ENCODE measurements around the gene TBX1.

The TBX1 gene

DNA sequence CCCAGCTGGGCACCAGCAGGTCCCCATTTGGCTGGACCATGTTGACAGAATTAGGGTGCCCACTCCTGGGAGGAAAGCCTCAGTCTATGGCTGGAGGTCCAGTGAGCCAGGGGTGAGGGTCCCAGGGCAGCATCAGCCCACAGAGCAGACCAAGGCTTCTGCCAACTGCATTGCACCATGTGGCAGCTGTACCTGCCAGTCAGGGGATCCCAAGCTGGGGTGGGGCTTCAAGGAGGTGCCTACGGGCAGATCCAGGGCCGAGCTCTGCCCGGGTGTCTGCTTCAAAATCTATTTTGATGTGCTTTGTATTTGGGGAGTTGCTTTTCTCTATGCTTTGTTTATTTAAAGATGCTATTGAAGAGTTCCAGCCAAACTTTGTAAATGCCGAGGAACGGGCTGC lies 26.8 kb upstream of the TBX1 start:
- TF ChIP-seq, protein P1, sequence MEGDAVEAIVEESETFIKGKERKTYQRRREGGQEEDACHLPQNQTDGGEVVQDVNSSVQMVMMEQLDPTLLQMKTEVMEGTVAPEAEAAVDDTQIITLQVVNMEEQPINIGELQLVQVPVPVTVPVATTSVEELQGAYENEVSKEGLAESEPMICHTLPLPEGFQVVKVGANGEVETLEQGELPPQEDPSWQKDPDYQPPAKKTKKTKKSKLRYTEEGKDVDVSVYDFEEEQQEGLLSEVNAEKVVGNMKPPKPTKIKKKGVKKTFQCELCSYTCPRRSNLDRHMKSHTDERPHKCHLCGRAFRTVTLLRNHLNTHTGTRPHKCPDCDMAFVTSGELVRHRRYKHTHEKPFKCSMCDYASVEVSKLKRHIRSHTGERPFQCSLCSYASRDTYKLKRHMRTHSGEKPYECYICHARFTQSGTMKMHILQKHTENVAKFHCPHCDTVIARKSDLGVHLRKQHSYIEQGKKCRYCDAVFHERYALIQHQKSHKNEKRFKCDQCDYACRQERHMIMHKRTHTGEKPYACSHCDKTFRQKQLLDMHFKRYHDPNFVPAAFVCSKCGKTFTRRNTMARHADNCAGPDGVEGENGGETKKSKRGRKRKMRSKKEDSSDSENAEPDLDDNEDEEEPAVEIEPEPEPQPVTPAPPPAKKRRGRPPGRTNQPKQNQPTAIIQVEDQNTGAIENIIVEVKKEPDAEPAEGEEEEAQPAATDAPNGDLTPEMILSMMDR (IDR thresholded peaks at IDR 0.05; ENCODE audit: extremely low read depth, insufficient read depth, missing control alignments): no peak
- in situ Hi-C loops (cut with MboI; ENCODE audit: low pct_unique_long_range_greater_than_20kb, low sequenced_read_pairs, unreplicated experiment): no loop called here
- DNase-seq (ENCODE audit: low spot score): no peak

DNA sequence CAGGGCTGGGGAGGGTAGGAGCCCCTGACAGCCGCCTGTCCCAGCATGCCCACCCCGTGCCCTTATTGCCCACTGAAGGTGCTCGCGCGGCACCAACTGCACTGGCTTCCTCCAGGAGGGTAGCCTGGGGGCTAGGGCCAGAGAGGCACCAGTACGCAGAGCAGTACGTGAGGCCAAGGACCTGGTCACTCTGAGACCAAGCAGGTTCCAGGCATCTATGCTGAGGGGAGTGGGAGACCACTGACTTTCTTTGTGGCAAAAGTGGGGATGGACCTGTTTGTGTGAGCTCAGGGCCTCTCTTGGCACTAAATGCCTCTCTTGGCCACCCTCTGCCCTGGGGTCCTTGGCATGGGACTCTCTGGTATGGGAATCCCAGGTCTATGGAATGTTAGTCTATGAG lies 26.4 kb upstream of the TBX1 start:
- TF ChIP-seq, protein P1 (IDR thresholded peaks at IDR 0.05; ENCODE audit: extremely low read depth, insufficient read depth, missing control alignments): no peak
- in situ Hi-C loops (cut with MboI; ENCODE audit: low pct_unique_long_range_greater_than_20kb, low sequenced_read_pairs, unreplicated experiment): no loop called here
- DNase-seq (ENCODE audit: low spot score): no peak

DNA sequence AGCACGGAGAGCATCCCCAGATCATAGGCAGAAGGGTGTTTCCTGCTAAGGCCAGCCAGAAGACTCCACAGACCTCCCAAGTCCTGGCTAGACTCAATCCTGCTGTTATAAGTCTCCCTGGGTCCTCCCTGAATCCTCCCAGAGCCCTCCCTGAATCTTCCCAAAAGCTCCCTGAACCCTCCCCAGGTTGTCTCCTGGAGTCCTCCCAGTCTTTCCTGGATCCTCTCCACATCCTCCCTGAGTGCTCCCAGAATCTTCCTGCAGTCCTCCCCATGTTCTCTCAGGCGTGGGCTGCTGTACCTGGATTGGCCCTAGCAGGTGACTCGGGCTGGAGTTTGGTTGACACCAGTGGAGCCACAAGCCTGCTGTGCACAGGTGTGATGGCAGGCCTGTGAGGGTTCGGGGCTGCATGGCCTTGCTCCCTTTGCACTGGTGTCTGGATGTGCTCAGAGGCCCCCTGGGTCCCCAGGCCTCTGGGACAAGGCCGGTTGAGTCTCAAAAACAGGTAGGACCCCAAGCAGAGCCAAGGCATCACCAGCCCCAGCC lies 25.7 kb upstream of the TBX1 start:
- DNase-seq (ENCODE audit: low spot score): no peak
- in situ Hi-C loops (cut with MboI; ENCODE audit: low pct_unique_long_range_greater_than_20kb, low sequenced_read_pairs, unreplicated experiment): no loop called here
- TF ChIP-seq, protein P1 (IDR thresholded peaks at IDR 0.05; ENCODE audit: extremely low read depth, insufficient read depth, missing control alignments): no peak

DNA sequence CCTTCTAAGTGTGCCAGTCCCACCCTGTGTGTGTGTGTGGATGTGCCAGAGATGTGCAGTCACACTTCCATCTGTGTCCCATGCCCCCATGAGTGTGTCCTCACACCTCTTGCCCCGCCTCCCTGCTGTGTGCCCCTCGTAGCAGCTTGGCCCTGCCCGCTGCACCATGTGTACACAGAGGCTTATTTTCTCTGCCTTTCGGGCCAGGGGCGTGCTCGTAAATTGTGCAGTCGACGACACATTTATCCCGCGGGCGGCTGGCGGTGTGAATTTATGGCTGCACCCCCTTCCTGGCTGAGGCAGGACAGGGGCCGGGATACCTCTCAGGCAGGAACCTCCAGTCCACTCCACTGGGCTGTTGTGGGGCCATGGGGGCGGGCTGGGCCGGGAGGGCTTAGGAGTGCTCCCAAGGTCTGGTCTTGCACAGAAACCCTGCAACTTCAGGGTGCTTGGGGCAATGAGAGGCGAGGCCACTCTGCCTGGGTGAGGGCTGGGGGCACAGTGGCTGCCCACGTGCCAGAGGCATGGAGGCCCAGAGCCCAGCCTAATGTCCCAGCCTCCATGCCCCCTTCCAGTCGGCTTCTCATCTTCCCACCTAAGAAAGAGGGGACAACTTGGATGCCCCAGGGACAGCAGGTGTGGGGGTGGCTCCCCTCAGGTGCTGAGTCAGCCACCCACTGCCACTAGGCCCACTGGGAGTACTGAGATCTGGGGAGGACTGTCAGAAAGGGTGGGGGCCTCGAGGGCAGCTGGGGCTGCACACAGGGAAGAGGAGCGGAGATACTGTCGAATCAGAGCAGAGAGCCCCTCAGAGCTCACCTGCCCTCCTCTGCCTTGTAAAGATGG lies 24.7 kb upstream of the TBX1 start:
- in situ Hi-C loops (cut with MboI; ENCODE audit: low pct_unique_long_range_greater_than_20kb, low sequenced_read_pairs, unreplicated experiment): no loop called here
- DNase-seq (ENCODE audit: low spot score): no peak
- TF ChIP-seq, protein P1 (IDR thresholded peaks at IDR 0.05; ENCODE audit: extremely low read depth, insufficient read depth, missing control alignments): no peak

DNA sequence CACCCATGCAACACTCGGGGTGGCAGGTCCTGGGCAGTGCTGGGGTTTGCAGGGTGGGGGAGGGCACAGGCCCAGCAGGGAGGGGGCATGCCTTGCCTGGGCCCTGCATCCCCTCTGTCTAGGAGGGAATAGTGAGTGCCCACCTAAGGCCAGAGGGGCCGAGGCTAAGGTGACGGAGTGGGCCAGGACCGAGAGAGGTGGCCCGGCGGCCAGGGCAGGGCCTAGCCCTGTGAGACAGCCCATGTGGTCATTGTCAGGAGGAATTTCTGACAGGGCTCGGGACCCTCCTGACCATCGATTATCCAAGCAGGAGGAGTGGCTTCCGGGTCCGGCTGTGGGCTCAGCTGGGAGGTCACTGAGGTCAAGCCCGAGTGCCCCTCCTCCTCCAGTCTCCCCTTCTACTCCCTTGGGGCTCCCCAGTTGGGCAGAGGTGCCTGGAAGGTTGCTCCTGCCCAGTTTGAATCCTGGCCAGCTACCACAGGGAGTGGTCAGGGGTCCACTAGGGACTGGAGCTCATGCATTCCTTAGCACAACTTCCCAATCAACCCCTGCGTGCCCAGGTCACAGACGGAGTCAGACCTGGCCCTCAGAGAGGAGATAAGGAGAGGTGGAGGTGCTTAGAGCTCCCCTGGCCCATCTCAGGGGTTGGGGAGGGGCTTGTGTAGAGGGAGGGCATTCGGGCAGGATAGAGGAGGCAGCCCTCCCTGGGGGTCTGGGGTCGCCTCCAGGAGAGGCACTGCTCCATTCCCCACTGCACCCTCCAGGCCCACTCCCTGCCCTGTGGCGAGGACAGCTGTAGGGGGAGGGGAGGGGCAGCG lies 22.5 kb upstream of the TBX1 start:
- TF ChIP-seq, protein P1 (IDR thresholded peaks at IDR 0.05; ENCODE audit: extremely low read depth, insufficient read depth, missing control alignments): no peak
- no peak for DNase-seq (ENCODE audit: low spot score)
- in situ Hi-C loops (cut with MboI; ENCODE audit: low pct_unique_long_range_greater_than_20kb, low sequenced_read_pairs, unreplicated experiment): no loop called here

DNA sequence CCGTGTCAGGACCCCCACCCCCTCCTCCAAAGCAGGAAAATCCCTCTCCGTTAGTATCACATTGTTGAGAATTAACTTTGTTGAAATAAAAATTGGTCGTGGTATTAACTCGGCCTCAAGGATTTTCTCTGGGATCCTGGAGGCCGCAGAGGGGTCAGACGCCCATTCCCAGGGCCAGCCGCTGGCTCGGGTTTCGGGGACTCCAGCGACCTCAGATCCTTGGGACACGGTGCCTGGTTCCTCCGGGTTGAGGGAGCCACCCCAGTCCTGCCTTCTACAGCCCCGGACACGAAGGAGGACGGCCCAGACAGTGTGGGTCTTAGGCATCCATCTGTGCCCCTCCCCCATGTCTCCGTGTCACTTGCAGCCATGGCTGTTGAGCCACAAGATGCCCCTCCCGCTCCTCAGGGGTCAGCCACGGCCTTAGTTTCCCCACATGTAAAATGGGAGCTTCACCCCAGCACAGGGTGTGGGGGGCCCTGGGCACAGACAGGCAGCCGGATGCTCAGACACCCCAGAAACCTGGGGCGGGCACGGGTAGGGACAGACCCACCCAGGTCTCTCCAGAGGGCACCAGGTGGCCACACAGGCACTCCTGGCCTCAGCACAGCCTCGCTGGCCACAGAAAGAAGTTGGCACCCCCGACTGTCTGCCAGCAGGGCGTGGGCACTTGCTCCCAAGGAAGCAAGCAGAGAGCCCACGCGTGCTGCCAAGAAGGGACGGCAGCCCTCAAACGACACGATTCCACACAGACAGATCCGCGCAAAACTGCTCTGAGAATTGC lies 21.7 kb upstream of the TBX1 start:
- in situ Hi-C loops (cut with MboI; ENCODE audit: low pct_unique_long_range_greater_than_20kb, low sequenced_read_pairs, unreplicated experiment): no loop called here
- no peak for DNase-seq (ENCODE audit: low spot score)
- TF ChIP-seq, protein P1 (IDR thresholded peaks at IDR 0.05; ENCODE audit: extremely low read depth, insufficient read depth, missing control alignments): no peak

Measured in GM13977 (cell line).